Measurements from ENCODE around the gene IL6R. TPM values are rescaled to one million over a fixed set of nuclear protein-coding genes. Genes with fewer than 3 reads are reported as not detected.

The IL6R gene
- total RNA-seq, 1 experiment from 2014 or later = 16.1 TPM

DNA sequence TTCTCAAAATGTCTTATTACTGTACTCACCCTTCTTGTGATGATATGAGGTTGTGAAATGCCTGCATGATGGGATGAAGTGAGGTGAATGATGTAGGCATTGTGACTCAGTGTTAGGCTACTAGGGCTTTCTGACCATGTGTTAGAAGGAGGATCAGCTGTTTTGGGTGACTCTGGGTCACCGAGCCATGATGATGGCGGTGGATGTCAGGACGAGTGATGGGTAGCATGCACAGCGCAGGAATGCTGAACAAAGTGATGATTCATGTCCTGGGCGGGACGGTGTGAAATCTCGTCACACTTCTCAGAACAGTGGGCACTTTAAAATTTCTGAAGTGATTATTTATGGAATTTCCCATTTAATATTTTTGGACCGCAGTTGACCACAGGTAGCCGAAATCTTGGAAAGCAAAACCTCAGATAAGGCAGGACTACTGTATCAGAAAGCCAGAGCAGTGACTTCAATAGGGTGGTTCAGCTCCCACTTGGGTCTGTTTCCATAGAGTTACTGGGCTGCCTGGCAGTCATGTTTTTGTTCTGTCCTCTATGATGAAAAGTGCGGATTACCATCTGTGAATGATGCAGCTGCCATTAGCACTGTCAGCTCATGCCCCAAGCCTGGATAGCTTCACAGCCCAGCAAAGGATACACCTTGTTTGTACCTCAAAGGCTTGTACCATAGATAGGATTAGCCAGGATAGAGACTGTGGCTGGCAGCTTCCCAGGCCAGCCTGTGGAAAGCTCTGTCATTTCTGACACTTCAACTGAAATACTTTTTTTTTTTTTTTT is 26.6 kb downstream of the IL6R start:
- Histone ChIP-seq H3K4me1 (ENCODE audit: insufficient read depth, low read length) (peaks cover 34% of the 10 kb centered on the region), H3K27me3 (ENCODE audit: low read length) (no peaks in the 10 kb centered on the region), H3K9me3 (ENCODE audit: low read length) (no peaks in the 10 kb centered on the region), H3K36me3 (ENCODE audit: low read depth, low read length) (0 out of 2 replicates have a peak, but pooled peaks cover 3% of the 10 kb centered on the region), H4K20me1 (ENCODE audit: low read length) (no peaks in the 10 kb centered on the region), H3K4me3 (ENCODE audit: low read length) (no peak overlapping the region), H3F3A (ENCODE audit: low read length, unreplicated experiment) (peaks cover 7% of the 10 kb centered on the region), H3K9ac (ENCODE audit: low read length) (peak overlapping the region; percentile 19; the same call in 1 of the 2 replicates), H3K9me2 (replicated peaks; ENCODE audit: low read length) (no peaks in the 10 kb centered on the region), H3K27ac (ENCODE audit: low read length) (peak overlapping the region; percentile 91), H2AFZ (ENCODE audit: low read length) (no peak overlapping the region), H3K79me2 (ENCODE audit: low read length) (no peaks in the 10 kb centered on the region), H3K4me2 (ENCODE audit: low read length) (peak overlapping the region; percentile 33; the same call in 1 of the 2 replicates)
- ChIA-PET CTCF (interaction anchor here (0.7 kb wide), 1 partner anchor 9 kb away, joined by 5 read pairs; no protein-coding TSS in a partner anchor), POLR2A (ENCODE audit: unreplicated experiment) (interaction anchor here (0.6 kb wide), 1 partner anchor 82 kb away, joined by 9 read pairs; no protein-coding TSS in a partner anchor)
- intact Hi-C loops (cut with micrococcal nuclease) = loop anchor here (1.0 kb wide), 1 partner anchor 12 kb away; no protein-coding TSS in a partner anchor
- ATAC-seq (peak; percentile 74), DNase-seq (peak; percentile 87)
- TF ChIP-seq CTCF (conservative IDR thresholded peaks at IDR 0.05; ENCODE audit: low read depth, low read length) (no peak), EZH2 (IDR thresholded peaks at IDR 0.05; ENCODE audit: low read length, unreplicated experiment) (no peak), EZH2phosphoT487 (IDR thresholded peaks at IDR 0.05; ENCODE audit: borderline replicate concordance, low read length) (no peak)
- BruUV-seq (replicated peaks) = TSS peak; percentile 63

DNA sequence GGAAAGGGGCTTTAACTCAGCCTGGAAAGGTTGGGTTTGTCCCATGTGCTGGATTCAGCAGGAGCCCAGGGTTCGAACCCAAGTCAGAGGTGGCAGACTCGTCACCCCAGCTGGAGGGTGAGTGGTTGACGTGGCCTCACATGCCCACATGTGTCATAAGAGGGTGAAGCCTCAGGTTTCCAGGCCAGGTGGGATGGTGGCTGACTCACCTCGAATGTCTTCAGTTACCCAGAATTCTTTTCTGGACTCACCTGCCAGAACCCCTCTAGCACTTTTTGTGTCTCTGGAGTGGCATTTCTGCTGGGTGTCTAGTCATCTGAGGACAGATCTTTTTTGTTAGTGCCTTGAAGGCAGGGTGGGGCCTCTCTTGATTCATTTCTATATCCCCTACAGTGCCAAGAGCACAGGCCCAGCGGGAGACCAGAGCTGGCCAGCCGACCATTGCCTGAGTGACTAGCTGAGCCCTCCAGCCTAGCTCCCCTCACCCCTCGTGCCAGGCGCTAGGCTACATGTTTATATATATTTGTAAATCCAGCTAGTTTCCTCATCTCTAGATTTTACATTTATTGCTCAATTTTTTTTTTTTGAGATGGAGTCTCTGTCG is 28.1 kb downstream of the IL6R start:
- H4K20me1 ChIP-seq (ENCODE audit: low read length) = no peaks in the 10 kb centered on the region
- no peaks in the 10 kb centered on the region for H3K9me3 ChIP-seq (ENCODE audit: low read length)
- BruUV-seq (replicated peaks) = no TSS peak
- DNase-seq (peak; percentile 98), ATAC-seq (peak; percentile 66)
- no peak overlapping the region for H2AFZ ChIP-seq (ENCODE audit: low read length)
- H3K4me2 ChIP-seq (ENCODE audit: low read length) = peak overlapping the region; percentile 61
- H3K4me3 ChIP-seq (ENCODE audit: low read length) = no peak overlapping the region
- 0 out of 2 replicates have a peak, but pooled peaks cover 3% of the 10 kb centered on the region for H3K36me3 ChIP-seq (ENCODE audit: low read depth, low read length)
- intact Hi-C loops (cut with micrococcal nuclease) = no loop called here
- H3K27ac ChIP-seq (ENCODE audit: low read length) = peak overlapping the region; percentile 91
- CTCF ChIA-PET = no interaction called here
- H3K9me2 ChIP-seq (replicated peaks; ENCODE audit: low read length) = no peaks in the 10 kb centered on the region
- TF ChIP-seq EZH2phosphoT487 (IDR thresholded peaks at IDR 0.05; ENCODE audit: borderline replicate concordance, low read length) (no peak), EZH2 (IDR thresholded peaks at IDR 0.05; ENCODE audit: low read length, unreplicated experiment) (no peak), CTCF (conservative IDR thresholded peaks at IDR 0.05; ENCODE audit: low read depth, low read length) (no peak)
- H3K27me3 ChIP-seq (ENCODE audit: low read length) = no peaks in the 10 kb centered on the region
- no peaks in the 10 kb centered on the region for H3K79me2 ChIP-seq (ENCODE audit: low read length)
- H3K4me1 ChIP-seq (ENCODE audit: insufficient read depth, low read length) = peaks cover 34% of the 10 kb centered on the region
- H3K9ac ChIP-seq (ENCODE audit: low read length) = peak overlapping the region; percentile 55
- H3F3A ChIP-seq (ENCODE audit: low read length, unreplicated experiment) = peaks cover 7% of the 10 kb centered on the region
- POLR2A ChIA-PET (ENCODE audit: unreplicated experiment) = no interaction called here
